WTC11 (cell line): ENCODE measurements around the gene RFX3. TPM values are rescaled to one million over a fixed set of nuclear protein-coding genes. Genes with fewer than 3 reads are reported as not detected.
A peak's percentile ranks its signal among the peaks of the same experiment; 100 is the strongest.

Source experiments
- ATAC-seq: fragments of 200-7000 bp; cut with Tn5 transposase; 2 replicates; pipeline ENCODE4 v1.10.0; 2021; ENCODE audit warnings: mild to moderate bottlenecking, moderate library complexity
- CTCF ChIA-PET: fragments of 300-600 bp; sonication (Branson Sonifier 250); formaldehyde crosslinking; loops from one replicate; lab custom pipeline; 2021; ENCODE audit warnings: antibody characterized with exemption; lab: Charles Lee
- POLR2A ChIA-PET: fragments of 350-600 bp; sonication (Branson Sonifier 250); formaldehyde crosslinking; loops from one replicate; lab custom pipeline; 2021; ENCODE audit warnings: antibody characterized with exemption; lab: Charles Lee
- DNase-seq: peaks from one replicate; pipeline ENCODE4 v3.0.0; 2021; ENCODE audit warnings: low spot score
- H3K27ac Mint-ChIP-seq: 2 replicates; pipeline ENCODE4 v1.8.0; 2021; ENCODE audit warnings: mixed read lengths
- H3K27me3 Mint-ChIP-seq: 2 replicates; pipeline ENCODE4 v1.8.0; 2021; ENCODE audit warnings: low read depth, mild to moderate bottlenecking, moderate library complexity, mixed read lengths
- H3K36me3 Mint-ChIP-seq: 2 replicates; pipeline ENCODE4 v1.8.0; 2021; ENCODE audit warnings: mixed read lengths
- H3K4me1 Mint-ChIP-seq: 2 replicates; pipeline ENCODE4 v1.8.0; 2022; ENCODE audit warnings: mixed read lengths
- H3K4me3 Mint-ChIP-seq: 2 replicates; pipeline ENCODE4 v1.8.0; 2021; ENCODE audit warnings: mild to moderate bottlenecking, moderate library complexity, mixed read lengths
- H3K9me3 Mint-ChIP-seq: 2 replicates; pipeline ENCODE4 v1.8.0; 2021; ENCODE audit warnings: mixed read lengths
- CREB1 ChIP-seq: sonication (generic); formaldehyde crosslinking; IDR thresholded peaks from 2 replicates; pipeline ENCODE4 v1.8.0; 2023; ENCODE audit warnings: mild to moderate bottlenecking, missing genetic modification reagents
- ESRRA ChIP-seq: sonication (generic); formaldehyde crosslinking; IDR thresholded peaks from 2 replicates; pipeline ENCODE4 v1.8.1; 2022; ENCODE audit warnings: mild to moderate bottlenecking, missing genetic modification reagents, borderline replicate concordance
- FOXK1 ChIP-seq: sonication (generic); formaldehyde crosslinking; IDR thresholded peaks from 2 replicates; pipeline ENCODE4 v1.8.0; 2022; ENCODE audit warnings: mild to moderate bottlenecking, moderate library complexity, missing genetic modification reagents
- MXD4 ChIP-seq: fragments of 250-450 bp; sonication (Bioruptor Pico); IDR thresholded peaks from 2 replicates; pipeline ENCODE4 v1.8.0; 2021; ENCODE audit warnings: mild to moderate bottlenecking, moderate library complexity, borderline replicate concordance
- MYBL2 ChIP-seq: sonication (generic); formaldehyde crosslinking; IDR thresholded peaks from 2 replicates; pipeline ENCODE4 v1.8.1; 2023; ENCODE audit warnings: mild to moderate bottlenecking, moderate library complexity, missing genetic modification reagents
- NFE2L1 ChIP-seq: sonication (generic); formaldehyde crosslinking; IDR thresholded peaks from 2 replicates; pipeline ENCODE4 v1.8.1; 2023; ENCODE audit warnings: missing genetic modification reagents
- PRRX2 ChIP-seq: fragments of 250-450 bp; sonication (Bioruptor Pico); IDR thresholded peaks from 2 replicates; pipeline ENCODE4 v1.8.0; 2021; ENCODE audit warnings: mild to moderate bottlenecking
- SMAD4 ChIP-seq: sonication (generic); formaldehyde crosslinking; IDR thresholded peaks from 2 replicates; pipeline ENCODE4 v1.8.0; 2022; ENCODE audit warnings: mild to moderate bottlenecking, missing genetic modification reagents
- TP53 ChIP-seq: sonication (generic); formaldehyde crosslinking; IDR thresholded peaks from 2 replicates; pipeline ENCODE4 v1.8.1; 2023; ENCODE audit warnings: mild to moderate bottlenecking, missing genetic modification reagents
- ZBTB21 ChIP-seq: sonication (generic); formaldehyde crosslinking; IDR thresholded peaks from 2 replicates; pipeline ENCODE4 v1.8.1; 2023; ENCODE audit warnings: mild to moderate bottlenecking, missing genetic modification reagents, borderline replicate concordance
- ZNF138 ChIP-seq: sonication (generic); formaldehyde crosslinking; conservative IDR thresholded peaks from 2 replicates; pipeline ENCODE4 v1.8.1; 2022; ENCODE audit warnings: mild to moderate bottlenecking, moderate library complexity, missing genetic modification reagents
- total RNA-seq: library from RNA; stranded (reverse); gene quantifications from 3 replicates; pipeline ENCODE4 v1.2.3, GENCODE V29; 2021
- TF ChIP-seq, protein P1 (sequence below): sonication (generic); formaldehyde crosslinking; IDR thresholded peaks from 2 replicates; pipeline ENCODE4 v1.8.1; 2022; ENCODE audit warnings: mild to moderate bottlenecking, missing genetic modification reagents, moderate library complexity, borderline replicate concordance
- TF ChIP-seq, protein P2 (sequence below): fragments of 200-600 bp; IDR thresholded peaks from 2 replicates; pipeline ENCODE4 v1.8.0; 2022; ENCODE audit warnings: antibody characterized with exemption
- TF ChIP-seq, protein P3 (sequence below): sonication (generic); formaldehyde crosslinking; IDR thresholded peaks from 2 replicates; pipeline ENCODE4 v1.8.1; 2022; ENCODE audit warnings: low read depth, missing genetic modification reagents, borderline replicate concordance
- TF ChIP-seq, protein P4 (sequence below): sonication (generic); formaldehyde crosslinking; IDR thresholded peaks from 2 replicates; pipeline ENCODE4 v1.8.0; 2022; ENCODE audit warnings: missing genetic modification reagents

Gene RFX3
- total RNA-seq, 1 experiment from 2014 or later = 13.7 TPM

DNA sequence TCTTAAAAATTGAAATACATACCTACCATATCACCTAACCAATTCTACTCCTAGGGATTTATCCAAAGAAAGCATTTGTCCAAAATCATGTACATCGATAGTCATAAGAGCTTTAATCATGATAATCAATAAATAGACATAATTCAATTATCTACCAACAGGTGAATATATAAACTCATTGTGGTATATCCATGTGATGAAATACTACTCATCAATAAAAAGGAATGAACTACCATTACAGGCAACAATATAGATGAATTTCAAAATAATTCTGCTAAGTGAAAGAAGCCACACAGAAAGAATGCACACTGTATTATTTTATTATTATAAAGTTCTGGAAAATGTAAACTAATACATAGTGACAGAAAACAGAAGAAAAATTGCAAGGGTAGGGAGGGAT is 81.8 kb downstream of the RFX3 start (continued):
- TF ChIP-seq, protein P1, sequence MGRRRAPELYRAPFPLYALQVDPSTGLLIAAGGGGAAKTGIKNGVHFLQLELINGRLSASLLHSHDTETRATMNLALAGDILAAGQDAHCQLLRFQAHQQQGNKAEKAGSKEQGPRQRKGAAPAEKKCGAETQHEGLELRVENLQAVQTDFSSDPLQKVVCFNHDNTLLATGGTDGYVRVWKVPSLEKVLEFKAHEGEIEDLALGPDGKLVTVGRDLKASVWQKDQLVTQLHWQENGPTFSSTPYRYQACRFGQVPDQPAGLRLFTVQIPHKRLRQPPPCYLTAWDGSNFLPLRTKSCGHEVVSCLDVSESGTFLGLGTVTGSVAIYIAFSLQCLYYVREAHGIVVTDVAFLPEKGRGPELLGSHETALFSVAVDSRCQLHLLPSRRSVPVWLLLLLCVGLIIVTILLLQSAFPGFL = no peak
- TF ChIP-seq, all 79 proteins: peak for 0

DNA sequence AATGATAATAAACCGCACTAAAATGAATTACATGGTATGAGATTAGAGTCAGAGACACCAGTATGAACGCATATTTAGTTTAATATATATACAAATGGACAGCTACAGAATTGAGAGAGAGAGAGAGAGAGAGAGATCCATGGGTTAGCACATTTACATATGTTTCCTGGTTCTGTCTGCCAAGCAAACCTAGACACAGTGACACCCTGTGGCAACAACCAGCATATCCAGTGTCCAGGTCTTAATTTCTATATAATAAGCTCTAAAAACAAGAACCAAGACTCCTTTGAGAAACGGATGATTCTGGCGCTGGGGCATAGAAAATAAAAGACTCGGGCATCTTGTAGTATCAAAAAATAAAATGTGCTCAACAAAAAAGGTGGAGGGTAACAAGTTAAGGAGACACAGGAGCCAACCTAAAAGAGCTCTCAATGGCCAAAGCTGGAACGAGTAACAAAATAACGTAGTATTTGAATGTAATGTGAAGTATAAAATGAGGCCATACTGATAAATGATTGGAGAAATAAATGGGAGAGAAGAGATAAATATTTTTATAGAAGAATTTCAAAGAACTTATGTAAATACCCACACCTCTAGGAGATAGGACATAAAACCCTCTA is 84.5 kb downstream of the RFX3 start:
- Mint-ChIP-seq H3K9me3 (0 out of 2 replicates have a peak, but pooled peaks cover 5% of the 10 kb centered on the region), H3K4me1 (0 out of 2 replicates have a peak, but pooled peaks cover 3% of the 10 kb centered on the region), H3K36me3 (no peaks in the 10 kb centered on the region), H3K4me3 (no peak overlapping the region), H3K27me3 (no peaks in the 10 kb centered on the region), H3K27ac (no peak overlapping the region)
- peak; percentile 43 for DNase-seq
- peak; percentile 89 for ATAC-seq
- TF ChIP-seq TP53 (CRISPR knock-in tag) = no peak
- TF ChIP-seq, protein P2, sequence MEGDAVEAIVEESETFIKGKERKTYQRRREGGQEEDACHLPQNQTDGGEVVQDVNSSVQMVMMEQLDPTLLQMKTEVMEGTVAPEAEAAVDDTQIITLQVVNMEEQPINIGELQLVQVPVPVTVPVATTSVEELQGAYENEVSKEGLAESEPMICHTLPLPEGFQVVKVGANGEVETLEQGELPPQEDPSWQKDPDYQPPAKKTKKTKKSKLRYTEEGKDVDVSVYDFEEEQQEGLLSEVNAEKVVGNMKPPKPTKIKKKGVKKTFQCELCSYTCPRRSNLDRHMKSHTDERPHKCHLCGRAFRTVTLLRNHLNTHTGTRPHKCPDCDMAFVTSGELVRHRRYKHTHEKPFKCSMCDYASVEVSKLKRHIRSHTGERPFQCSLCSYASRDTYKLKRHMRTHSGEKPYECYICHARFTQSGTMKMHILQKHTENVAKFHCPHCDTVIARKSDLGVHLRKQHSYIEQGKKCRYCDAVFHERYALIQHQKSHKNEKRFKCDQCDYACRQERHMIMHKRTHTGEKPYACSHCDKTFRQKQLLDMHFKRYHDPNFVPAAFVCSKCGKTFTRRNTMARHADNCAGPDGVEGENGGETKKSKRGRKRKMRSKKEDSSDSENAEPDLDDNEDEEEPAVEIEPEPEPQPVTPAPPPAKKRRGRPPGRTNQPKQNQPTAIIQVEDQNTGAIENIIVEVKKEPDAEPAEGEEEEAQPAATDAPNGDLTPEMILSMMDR = peak; percentile 32; the same call in 1 of the 2 replicates
- CTCF ChIA-PET = interaction anchor here (0.5 to 4.5 kb wide), 51 partner anchors 9 to 649 kb away, joined by 3 to 94 read pairs (median 4); partner anchors contain the start of gene PUM3
- POLR2A ChIA-PET = no interaction called here

DNA sequence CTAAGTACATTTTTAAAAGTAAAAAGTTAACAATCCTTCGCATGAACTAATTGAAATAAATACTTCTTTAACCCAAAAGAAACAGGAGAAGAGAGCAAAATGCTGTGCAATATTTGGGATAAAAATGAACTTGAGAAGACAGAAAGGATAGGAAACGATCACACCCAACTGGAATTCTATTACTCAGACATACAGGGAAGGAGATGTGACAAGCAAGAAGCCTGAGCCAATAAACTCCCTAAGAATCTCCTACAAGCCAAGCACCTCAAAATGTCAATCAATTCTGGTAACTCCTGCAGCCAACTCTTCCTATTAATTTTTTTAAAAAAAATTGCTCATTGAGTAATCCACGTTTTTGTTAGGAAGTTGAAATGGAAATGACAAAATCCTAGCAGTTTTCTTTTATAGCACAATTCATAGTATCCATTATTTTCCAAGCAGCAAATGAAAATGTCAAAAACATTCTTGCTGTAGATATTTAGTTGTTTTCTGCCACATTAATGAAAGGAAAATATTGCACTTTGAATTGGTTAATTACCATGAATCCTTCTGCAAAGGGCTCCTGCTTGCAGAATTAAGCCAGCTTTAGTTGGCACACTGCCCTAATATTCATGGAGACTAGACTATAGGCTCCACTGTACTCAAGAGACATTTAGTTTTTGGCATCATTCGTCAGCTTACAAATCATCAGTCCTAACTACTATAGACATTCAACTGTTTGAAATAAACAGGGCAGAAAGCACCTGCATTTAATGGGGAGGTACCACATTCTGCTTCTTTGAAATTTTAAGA is 89.0 kb downstream of the RFX3 start:
- no peaks in the 10 kb centered on the region for H3K36me3 Mint-ChIP-seq
- TF ChIP-seq ESRRA (CRISPR knock-in tag) (no peak), PRRX2 (no peak), MXD4 (CRISPR knock-in tag) (no peak), ZBTB21 (CRISPR knock-in tag) (no peak), SMAD4 (CRISPR knock-in tag) (no peak), FOXK1 (CRISPR knock-in tag) (no peak), NFE2L1 (CRISPR knock-in tag) (no peak), ZNF138 (CRISPR knock-in tag) (no peak), MYBL2 (CRISPR knock-in tag) (no peak), CREB1 (CRISPR knock-in tag) (no peak)
- TF ChIP-seq, protein P3, sequence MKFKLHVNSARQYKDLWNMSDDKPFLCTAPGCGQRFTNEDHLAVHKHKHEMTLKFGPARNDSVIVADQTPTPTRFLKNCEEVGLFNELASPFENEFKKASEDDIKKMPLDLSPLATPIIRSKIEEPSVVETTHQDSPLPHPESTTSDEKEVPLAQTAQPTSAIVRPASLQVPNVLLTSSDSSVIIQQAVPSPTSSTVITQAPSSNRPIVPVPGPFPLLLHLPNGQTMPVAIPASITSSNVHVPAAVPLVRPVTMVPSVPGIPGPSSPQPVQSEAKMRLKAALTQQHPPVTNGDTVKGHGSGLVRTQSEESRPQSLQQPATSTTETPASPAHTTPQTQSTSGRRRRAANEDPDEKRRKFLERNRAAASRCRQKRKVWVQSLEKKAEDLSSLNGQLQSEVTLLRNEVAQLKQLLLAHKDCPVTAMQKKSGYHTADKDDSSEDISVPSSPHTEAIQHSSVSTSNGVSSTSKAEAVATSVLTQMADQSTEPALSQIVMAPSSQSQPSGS = no peak
- TF ChIP-seq, protein P1 = no peak
- TF ChIP-seq, protein P4, sequence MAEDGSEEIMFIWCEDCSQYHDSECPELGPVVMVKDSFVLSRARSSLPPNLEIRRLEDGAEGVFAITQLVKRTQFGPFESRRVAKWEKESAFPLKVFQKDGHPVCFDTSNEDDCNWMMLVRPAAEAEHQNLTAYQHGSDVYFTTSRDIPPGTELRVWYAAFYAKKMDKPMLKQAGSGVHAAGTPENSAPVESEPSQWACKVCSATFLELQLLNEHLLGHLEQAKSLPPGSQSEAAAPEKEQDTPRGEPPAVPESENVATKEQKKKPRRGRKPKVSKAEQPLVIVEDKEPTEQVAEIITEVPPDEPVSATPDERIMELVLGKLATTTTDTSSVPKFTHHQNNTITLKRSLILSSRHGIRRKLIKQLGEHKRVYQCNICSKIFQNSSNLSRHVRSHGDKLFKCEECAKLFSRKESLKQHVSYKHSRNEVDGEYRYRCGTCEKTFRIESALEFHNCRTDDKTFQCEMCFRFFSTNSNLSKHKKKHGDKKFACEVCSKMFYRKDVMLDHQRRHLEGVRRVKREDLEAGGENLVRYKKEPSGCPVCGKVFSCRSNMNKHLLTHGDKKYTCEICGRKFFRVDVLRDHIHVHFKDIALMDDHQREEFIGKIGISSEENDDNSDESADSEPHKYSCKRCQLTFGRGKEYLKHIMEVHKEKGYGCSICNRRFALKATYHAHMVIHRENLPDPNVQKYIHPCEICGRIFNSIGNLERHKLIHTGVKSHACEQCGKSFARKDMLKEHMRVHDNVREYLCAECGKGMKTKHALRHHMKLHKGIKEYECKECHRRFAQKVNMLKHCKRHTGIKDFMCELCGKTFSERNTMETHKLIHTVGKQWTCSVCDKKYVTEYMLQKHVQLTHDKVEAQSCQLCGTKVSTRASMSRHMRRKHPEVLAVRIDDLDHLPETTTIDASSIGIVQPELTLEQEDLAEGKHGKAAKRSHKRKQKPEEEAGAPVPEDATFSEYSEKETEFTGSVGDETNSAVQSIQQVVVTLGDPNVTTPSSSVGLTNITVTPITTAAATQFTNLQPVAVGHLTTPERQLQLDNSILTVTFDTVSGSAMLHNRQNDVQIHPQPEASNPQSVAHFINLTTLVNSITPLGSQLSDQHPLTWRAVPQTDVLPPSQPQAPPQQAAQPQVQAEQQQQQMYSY (CRISPR knock-in tag) = no peak
- ATAC-seq = no peak
- no peaks in the 10 kb centered on the region for H3K9me3 Mint-ChIP-seq
- no peaks in the 10 kb centered on the region for H3K27me3 Mint-ChIP-seq
- no peak for DNase-seq
- POLR2A ChIA-PET = interaction anchor here (0.5 kb wide), 1 partner anchor 31 kb away, joined by 3 read pairs; no protein-coding TSS in a partner anchor
- CTCF ChIA-PET = interaction anchor here (1.3 kb wide), 1 partner anchor 196 kb away, joined by 6 read pairs; no protein-coding TSS in a partner anchor
- H3K4me3 Mint-ChIP-seq = no peak overlapping the region
- H3K4me1 Mint-ChIP-seq = 0 out of 2 replicates have a peak, but pooled peaks cover 3% of the 10 kb centered on the region
- no peak overlapping the region for H3K27ac Mint-ChIP-seq
